Activated gamma-delta T cell treated with Interleukin-2 at 50 U/mL for 16 hours (primary cell): Measurements from ENCODE around the gene ZNF407.

Experiments
- DNase-seq: peaks from one replicate; pipeline ENCODE4 v3.0.0-alpha.2; 2020

ZNF407 gene

DNA sequence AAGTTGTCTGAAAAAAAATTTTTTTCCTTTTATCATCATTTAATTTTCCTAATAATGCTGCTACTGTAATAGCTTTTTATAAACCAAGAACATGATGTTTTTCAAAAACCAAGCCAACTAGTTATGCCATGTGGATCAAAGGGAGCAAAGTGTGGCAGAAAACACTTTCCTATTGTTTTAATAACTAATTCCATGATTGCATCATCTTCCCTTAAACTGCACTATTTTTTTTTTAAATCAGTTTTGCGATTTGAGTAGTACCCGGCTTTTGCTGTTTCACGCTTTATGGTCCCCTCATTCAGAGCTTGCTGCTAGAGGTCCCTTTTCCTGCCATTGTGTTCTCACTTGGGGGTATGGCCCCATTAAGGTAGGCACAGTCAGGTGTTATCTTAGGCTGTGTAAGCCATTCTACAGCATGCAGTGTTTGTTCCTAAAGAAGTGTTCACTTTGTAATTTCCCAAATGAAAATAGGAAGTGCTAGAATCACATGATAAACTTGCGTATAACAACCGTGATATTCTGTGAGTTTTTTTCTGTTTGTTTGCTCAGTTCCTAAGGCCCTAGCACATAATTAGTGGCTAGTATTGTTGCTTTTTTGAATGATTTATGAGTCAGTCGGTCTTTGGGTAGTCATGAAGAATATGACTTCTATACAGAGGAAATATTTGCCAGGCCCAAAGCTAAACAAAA is 385.4 kb downstream of the ZNF407 start:
- DNase-seq = no peak

DNA sequence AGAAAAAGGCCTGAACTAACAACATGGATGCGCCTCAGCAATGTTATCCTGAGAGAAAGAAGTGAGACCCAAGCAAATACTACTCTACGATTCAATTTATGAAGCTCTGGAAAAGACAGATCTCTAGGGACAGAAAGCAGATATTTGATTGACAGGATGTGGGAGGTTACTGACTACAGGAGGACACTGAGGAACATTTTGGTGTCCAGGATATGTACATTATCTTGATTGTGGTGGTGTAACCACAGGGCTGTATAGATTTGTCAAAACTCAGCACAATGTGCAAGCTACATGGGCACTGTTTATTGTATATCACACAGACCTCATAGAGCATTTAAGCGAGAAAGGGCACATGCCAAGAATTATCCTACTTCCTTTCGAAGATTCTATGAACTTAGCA is 391.5 kb downstream of the ZNF407 start:
- DNase-seq = no peak

DNA sequence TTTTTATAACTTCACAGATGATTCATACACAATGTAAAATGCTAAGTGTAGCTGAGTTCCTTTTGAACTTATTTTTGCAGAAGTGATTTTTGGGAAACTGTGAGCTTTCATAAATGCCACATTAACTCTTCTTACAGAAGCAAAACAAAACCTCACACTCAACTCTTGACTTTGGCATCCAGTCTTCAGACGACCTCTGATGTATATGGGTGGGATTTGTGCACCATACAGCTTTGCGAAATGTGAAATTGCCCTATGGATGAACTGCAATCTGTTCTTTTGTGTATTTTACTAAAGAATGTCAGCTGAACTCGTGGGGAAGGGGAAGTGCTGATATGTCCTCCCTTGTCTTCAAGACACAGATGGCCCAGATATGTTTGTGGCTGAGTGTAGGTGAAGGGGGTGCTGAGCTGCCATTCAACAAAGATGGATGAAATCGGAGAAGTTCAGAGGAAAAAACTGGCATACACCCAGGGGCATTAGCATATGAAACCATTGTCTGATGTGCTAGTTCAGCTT is 393.0 kb downstream of the ZNF407 start:
- DNase-seq = no peak

DNA sequence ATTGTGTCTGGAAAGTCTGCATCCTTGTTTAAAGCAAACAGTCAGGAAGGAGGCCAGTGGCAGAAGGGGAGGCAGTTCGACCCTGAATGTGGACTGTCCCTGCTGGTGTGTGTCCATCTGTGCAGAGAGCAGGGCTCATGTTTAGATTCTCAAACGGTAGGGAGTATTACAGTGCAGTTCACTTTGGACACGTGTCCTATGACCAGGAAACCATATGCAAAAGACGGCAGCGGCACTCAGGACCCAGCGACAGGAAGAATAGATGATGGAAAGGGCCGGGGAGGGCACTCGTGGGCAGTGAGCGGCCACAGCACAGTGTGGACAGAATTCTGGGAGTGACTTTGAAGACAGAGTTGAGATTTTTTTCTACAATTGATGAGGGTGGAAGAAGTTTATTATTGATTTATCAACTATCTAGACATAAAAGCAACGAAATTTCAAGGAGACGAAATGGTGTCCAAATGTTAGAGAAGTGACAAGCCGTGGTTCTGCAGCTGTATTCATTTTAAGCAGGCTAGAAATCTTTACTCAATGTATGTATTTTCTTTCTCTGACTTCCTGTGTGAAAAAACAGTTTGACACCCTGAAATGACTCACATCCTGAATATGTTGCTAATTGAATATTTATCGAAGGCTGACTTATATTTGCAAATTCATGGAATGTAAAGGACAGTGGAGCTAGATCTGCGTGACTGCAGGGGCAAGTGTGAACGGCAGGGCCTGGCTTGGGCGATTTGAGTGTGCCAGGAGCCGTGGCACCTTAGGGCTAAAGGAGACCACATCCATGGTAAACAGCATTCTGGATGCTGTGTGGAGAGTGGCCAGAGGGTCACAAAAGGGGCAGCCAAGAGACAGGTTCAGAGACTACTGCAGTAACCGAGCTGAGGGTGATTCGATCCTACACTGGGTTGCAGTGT is 397.1 kb downstream of the ZNF407 start:
- DNase-seq = no peak

DNA sequence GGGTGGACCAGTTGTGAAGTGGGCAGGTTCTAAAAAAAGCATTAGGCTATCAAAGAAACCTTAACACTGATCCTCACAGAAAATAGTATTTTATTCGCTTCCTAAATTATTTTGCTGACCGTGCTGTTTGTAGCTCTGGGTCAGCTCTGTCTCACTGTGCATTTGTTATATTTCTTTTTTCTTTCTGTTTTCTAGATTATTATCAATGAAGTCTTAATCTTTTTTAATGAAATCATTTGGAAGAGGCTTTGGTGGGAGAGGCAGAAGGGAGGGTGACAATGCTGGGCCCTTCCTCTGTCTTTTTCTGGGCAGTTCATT is 397.7 kb downstream of the ZNF407 start:
- DNase-seq = no peak

DNA sequence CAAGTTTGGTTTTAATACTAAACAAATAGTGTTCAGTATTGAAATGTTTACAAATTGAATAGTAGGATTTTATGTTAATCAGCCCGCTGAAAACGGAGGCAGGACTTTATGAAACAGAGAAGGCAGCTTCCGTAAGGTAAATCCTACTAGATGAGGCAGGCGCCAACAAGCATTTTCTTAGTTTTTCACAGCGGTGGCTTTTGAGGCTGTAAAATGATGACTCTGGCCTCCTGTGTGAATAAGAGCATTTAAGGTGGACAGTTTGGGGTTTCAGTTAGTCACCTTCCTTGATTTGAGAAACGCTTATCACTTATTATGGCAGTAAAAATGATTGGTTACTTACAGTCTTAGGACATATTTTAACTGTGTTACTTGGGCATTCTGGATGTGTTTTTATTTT is 398.4 kb downstream of the ZNF407 start:
- no peak for DNase-seq

DNA sequence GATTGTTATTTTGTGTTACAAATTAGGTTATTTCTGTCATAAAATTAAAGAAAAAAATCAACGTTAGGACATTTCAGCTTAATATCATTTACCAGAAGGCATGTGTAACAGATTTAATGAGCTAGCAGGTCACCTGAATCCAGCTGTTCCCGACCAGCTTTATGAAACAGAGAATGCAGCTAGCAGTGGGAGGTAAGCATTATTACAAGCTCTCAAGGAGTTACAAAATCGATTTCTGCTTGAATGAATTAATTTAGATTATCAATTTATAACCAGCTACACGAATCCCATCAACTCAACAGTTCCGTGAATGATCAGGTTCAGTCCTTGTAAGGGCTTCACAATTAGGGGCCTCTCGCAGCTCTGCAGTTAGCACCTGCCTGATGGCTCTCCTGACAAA is 399.3 kb downstream of the ZNF407 start:
- no peak for DNase-seq

DNA sequence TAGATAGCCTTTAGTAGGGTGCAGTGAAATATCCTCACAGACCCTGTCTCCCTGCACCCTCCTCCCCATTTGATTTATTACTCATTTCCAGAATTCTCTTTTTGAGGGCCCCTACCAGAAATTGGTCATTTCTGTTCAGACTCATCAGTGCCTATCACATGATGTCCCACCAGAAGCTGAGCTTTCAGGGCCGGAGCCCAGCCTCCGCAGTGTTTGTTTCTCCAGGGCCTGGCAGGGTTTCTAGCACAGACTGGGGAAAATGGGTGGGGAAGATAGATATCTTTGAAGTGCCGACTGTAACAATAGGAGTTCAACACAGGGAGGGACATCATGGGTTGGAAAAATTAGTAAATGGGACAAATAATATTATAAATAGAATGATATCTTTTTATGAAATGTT is 403.2 kb downstream of the ZNF407 start:
- DNase-seq = no peak

DNA sequence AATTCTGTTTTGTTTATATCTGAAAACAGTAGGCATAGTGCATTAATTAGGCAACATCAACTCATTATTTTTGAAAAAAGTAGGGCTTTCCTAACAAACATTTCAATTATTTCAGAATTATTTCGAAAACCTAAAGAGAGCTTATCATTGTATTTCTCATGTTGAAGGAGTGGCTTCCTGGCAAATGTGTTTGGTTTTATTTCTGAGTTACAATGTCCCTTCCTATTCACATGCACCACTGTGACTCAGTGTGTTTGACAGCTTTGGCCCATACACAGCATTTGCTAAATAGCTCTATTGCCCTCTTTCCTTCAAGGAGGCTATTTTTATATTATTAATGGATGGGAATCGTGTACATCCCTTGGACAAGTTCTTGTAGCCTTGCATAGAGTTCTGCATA is 405.4 kb downstream of the ZNF407 start:
- DNase-seq = no peak

DNA sequence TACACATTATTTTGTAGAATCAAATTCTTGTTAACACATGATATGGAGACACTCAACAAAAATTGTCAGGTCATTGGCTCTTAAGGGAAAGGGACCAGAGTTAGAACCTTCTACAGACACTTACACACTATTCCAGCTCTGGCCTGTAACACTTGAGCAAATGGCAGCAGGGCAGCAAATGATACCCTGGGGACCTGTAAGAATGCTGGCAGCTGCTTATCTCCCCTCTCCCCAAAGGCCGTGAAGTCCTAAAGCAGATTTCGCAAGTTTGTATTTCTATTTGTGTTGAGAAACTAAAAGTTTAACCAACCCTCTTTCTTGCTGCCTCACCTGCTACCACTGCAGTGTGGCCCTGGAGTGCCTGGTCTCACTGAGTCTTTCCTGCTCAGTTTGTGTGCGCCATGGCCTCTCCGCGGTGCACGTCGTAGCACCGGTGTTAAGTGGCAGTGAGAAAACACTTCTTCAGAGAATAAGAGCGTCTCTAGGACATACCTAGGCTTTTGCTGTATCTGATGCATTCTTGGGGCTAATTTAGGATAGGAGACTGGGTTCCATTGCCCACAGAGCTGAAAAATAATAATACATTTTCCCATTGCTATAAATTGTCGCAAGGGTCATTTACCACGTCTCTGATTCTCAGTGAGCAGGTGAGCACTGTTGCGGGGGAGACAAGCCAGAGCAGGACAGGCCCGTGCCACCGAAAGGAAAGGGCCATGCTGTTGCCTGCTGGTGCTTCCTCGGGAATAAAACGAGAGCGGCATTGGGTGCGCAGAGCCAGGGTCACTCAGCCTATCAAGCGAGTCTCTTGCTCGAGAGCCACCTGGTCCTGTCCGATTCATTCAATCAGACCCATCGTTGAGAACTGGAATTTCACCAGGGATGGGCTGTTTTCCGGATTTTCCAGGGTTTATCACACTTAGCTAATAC is 406.4 kb downstream of the ZNF407 start:
- no peak for DNase-seq

DNA sequence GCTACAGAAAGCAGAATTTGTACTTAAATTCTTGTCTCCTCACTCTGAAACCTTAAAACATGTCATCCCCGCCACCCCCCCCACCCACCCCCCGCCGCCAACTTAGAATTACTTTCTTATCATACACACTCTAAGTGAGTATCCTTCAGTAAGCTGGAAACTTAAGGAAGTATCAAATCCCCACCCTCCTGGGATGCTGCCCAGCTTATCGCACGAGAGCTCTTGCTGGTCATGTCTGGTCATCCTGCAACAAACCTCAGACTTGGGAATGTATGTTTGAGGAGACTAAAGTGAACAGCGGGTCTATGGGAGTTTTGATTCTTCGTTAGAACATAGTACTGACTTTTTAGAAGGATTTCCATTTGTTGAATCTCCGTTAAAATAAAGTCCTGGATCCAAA is 408.0 kb downstream of the ZNF407 start:
- no peak for DNase-seq

DNA sequence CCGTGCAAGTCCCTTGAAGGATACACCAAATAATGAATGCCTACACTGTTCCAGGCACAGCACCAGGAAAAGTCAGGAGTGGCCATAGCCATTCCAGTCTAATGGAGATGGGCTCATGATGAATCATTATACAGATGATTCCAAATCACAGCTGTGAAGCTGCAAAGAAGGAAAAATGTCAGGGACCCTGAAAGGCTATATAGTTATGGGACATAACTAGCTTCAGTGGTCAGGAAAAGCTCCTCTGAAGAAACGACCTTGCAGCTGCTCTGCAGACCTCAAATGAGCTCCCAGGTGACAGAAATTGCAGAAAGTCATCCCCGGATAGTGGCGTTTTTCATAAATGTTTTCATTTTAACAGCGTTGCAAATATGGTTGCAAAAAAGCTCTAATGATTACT is 410.5 kb downstream of the ZNF407 start:
- DNase-seq = no peak

DNA sequence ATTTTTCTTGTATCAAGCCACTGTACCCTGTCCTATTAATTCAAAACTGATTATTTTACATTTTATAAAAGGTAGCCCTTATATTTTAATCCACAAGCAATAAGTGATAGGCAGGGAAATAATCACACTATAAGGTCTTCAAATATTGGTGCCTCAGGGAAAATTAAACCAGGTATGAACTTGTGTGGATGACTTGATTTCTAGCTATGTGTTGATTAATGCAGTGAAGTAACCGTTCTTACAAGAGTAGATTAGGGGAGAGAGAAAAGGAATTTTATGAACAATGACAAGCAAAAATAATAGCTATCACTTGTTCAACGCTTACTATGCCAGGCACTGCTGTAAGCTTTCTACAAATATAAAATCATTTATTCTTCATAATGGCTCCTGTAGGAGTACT is 411.6 kb downstream of the ZNF407 start:
- DNase-seq = no peak

DNA sequence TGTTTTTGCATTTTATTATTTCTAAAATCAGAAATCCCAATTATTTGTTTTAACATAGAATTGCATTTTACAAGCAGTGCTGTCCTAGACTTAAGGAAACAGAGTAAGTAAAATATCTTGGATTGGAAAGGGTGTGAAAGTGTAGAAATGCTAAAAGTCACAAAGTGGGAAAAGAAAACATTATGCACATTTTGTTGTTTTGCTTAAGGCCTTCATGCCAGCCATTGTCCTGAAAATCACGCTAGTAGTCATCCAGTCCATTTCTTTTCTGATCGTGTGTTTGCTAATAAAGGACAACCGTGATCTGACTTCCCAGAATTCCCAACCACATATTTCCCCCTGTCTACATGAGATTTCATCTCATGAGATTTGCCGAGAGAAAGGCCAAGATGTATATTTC is 412.2 kb downstream of the ZNF407 start:
- DNase-seq = no peak

DNA sequence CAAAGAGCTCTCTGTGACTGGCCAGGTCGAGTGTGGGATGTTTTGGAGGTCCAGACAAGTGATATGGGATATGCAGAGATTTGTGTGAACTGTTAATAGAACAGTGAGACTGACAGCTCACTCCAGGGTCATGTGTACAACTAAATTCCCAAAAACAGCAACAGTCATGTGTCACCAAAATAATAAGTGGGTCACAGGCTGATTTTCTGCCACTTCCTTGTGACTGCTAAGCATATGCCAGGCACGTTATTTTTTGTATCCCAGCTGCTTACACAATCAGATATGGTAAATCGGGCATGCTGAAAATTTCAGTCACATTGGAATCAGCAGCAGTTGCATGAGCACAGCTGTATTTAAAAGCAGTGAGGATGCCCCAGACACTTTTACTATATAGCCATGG is 412.6 kb downstream of the ZNF407 start:
- DNase-seq = no peak

DNA sequence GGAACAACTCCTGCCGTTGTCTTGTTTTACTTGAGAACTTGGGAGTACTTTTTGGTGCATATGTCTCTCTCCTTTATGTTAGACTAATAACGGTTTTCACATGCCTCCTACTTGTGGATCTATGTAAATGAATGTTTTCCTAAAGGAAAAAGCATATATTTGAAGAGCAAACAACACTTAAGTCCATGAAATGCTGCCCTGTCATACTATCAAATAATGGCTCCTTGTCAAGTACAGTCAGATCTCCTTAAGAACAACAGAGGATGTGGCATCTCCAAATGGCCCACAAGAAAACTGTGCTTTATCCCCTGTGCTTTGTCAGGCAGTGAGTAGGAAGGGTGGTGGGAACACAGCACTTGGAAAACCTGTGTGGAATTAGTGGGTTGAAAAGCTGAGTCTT is 413.0 kb downstream of the ZNF407 start:
- DNase-seq = no peak

DNA sequence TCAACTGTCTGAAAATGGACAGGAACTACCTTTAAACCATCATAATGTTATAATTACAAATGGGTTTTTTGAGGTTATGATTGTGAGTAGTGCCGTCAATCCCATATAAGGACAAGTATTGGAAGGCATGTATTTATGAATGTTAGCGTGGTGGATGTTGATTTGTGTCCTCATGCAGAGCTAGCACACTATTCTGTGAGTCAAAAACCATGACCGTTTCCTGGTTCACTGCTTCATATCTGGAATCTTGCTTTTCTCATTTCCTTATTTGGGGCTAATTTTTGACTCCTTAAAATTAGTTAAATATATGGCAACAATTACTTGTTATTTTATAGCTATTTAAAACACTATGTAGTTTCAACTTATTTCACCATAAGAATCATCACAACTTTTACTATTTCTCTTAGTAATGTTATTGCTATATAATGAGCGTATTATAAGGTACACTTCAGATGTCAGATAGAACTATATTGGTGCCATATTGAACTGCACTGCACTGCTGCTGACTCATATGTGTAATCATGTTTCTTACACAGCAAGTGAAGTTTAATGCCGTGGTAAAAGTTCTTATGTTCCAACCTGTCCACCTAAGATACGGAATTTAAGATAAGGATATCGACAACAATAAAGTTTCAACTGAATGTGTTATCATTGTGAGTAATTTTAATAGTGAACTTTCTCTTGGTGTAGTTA is 418.5 kb downstream of the ZNF407 start:
- no peak for DNase-seq

DNA sequence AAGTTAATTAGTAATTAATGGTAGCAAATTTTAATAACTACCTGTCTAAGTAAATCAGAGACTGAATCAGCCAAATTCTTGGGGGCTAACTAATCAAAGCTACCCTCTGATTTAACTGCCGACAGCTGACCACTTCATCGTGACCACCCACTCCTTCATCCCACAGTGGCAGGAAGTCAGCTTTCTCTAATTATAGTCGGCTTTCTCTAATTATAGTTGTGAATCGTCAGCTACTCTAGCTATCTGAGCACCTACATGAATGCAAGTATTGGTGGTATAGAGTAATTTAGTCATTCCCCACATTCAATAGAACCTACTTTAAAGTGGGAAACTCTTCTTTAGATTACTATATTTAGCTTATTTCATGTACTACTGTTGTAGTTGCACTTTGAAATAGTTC is 425.8 kb downstream of the ZNF407 start:
- DNase-seq = no peak

DNA sequence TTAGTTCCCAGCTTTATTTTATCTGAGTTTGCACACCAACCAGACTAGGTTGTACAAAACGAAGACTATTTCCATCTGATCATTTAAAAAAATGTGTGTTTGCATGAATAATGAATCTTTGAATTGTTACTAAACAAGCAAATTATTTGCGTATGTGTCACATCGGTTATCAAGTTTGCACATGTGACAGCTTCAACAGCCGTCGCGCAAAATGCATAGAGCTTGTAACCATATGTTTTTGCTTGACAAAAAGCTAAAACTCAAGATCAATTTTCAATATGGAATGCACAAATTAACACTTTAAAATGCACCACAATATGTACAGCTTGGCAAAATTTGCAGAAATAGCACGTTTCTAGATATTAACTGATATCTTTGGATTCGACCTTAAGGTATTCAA is 427.2 kb downstream of the ZNF407 start:
- no peak for DNase-seq

DNA sequence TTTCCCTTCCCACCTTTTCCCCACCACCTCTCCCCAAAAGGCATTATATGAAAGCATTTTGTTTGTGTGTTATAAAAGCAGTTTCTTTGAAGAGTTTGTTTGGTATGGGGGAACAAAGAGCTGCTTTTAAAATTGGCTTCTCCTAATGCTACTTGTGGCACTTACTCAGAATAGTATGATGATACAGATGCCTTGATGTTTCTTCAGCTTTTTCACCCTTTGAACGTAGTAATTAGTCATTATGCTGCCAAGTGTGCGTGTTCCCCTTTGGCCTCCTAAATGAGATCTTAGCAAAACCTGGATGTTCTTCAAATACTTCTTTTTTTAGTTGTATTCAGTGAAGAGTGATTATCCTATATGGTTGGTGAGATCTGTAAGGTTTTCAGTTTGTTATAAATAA is 427.9 kb downstream of the ZNF407 start:
- DNase-seq = no peak

DNA sequence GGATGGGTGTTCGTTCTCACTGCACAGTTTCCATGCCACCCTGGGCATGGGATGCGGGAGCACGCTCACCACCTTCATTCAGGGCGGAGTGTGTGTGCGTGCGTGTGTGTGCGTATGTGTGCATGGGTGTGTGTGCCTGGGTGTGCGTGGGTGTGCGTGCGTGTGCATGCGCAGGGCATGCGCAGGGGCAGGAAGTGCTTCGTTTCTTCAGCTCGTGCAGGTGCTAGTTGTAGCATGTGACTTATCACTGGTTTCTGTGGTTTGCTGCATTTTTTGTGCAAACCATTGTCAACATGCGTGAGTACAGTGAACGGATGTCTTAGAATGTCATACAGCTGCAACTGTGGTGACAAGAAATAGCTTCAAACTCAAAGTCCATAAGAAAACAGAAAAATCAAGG is 431.8 kb downstream of the ZNF407 start:
- DNase-seq = peak; percentile 12

DNA sequence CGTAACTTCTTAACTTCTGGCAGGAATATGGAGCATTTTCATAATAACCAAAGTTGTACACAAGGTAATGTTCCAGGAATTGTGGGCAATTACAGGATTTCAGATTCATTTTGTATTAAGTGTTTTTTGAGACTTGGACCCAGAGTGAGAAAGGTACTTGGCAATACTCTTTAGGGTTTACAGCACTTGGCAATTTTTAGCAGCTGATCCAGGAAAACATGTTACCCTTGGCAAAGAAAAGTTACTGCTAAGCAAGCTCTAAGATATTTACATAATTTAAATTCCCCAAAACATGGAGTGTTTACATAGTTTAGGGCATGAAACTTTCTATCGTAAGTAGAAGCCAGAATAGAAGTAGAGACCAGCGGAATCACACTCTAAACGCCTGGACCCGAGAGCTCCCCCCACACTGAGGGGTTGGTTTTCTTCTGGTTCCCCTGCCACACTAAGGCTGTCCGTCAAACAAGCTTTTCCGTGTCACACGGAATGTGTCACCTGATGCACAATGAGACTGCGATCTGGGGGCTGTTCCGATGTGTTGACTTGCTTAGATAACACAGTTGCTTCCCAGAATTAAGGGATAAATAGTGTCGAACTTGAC is 434.1 kb downstream of the ZNF407 start:
- DNase-seq = no peak
